ENCODE results near the gene KCNE3.
"Not testable (repeated sequence)": the region's sequence is repeated elsewhere in the genome, so short reads cannot be mapped to it uniquely, and the experiment has no call there.

Gene KCNE3

DNA sequence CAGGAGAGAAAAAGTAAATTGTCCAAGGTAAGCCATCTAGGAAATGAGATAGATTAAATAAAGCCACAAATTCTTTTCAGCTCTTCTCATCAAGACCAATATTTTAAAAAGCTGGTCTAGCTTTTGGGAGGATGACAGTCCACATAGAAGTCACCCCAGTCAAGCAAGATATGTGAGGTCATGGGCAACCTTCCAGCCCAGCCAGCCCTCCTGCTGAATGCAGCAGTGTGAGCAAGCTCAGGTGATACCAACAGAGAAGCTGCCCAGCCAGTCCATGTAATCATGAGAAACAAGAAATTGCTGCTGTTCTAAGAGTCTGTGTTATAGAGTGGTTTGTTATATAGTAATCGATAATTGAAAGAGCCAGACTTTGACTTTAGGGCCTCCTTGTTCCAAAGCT, 28.7 kb downstream of the KCNE3 start:
- DNase-seq: no peak

- no peak for DNase-seq
Measured at GRCh38 chr11:74437441-74438042, 29.8 kb downstream of the KCNE3 start.

- DNase-seq: no peak
Measured at GRCh38 chr11:74434528-74434927, 32.8 kb downstream of the KCNE3 start.

GRCh38 chr11:74429205-74429604, 38.1 kb downstream of the KCNE3 start:
- no peak for DNase-seq

GRCh38 chr11:74427384-74427886, 39.9 kb downstream of the KCNE3 start:
- DNase-seq: no peak

- no peak for DNase-seq
Measured at GRCh38 chr11:74425100-74425499, 42.2 kb downstream of the KCNE3 start.

DNA sequence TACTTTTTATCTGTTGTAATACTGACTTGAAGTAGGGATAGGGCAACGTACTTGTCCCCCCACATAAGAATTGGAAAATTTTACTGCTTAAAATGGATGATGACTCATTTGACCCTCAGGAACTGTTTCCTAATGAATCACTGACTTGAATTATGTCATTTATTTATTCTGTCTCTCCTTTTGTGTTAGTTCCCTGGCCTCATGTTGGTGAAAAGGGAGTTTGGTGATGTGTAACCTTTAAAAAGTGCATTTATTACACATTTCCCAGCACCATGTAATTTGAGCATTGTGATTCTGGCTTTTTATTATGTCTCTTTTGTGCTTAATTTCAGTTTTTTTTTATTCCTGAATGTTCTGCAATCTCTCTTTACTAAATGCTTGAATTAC, 48.8 kb downstream of the KCNE3 start:
- DNase-seq: no peak

DNA sequence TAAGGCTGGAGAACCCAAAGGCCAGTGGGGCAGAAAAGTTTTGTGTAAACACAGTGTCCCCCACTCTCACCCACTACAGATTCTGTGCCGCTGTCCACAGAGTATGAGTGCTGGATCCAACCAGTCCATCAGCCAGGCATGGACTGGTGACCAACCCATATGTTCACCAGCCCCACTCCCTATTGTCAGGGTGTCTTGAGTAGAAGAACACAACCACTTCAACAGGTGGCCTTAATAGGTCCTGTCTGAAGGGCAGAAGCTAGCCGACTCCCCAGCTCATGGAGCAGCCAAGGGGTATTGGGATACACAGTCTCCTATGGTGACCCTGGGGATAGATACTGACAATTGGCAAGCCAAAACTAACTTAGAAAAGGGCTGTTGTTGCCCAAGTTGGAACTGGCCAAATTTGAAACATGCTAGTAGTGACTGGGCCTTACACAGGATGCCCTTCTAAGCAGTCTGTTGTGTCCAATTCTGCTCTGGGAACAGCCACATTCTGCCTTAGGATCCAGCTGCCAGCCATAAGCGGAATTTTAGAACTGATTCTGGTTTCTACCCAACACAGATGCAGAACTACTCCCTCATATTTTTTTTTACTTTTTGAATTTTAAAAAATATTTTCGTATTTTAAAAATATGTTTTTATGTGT, 49.4 kb downstream of the KCNE3 start:
- DNase-seq: peak; percentile 61

- no peak for DNase-seq
Measured at GRCh38 chr11:74417379-74417804, 50.0 kb downstream of the KCNE3 start.

GRCh38 chr11:74416974-74417373, 50.4 kb downstream of the KCNE3 start:
- not testable (repeated sequence) for DNase-seq

- DNase-seq: no peak
Measured at GRCh38 chr11:74412733-74413359, 54.5 kb downstream of the KCNE3 start.

DNA sequence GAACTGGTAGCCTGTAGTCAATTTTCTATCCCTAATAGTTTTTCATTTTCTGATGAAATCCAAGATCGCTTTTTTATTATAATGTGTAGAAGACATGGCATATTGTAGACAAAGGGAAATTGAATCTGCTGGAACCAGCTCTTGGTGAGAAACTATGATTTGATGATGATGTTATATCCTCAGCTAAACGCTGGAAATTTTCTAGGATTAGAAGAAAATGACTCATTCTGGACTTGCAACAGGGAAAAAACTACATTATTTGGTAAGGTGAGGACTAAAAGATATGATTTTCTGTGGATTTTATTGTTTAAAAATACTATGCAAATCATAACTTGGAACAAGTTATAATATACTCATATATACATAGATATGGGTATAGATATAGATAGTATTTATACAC, 55.0 kb downstream of the KCNE3 start:
- no peak for DNase-seq

DNA sequence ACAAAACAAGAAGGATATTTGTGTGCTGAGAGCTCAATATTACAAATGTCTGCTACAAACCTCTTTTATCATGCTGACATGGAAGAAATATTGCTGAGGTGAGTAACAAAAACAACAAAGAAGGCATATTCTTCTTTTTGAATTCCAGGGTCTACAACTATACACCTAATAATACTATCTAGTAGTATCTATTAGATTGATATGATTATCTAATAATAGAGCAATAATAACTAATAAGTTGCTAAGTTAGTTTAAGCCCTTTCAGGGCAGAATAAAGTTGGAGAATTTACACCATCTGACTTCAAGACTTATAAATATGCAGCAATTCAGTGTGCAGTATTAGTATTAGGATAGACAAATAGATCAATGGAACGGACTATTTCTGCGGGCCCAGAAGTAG, 57.7 kb downstream of the KCNE3 start:
- no peak for DNase-seq

Data from islet precursor cell (in vitro differentiated cells).